ENCODE results near the gene ADAM8.

- TF ChIP-seq CTCF (IDR thresholded peaks at IDR 0.05) (no peak), POLR2A (IDR thresholded peaks at IDR 0.05) (peak in 1 of 3 donors; percentile 51)
Observed at GRCh38 chr10:133261726-133262325, 14.8 kb downstream of the ADAM8 start.

Data from body of pancreas (tissue), 4 donors.